Left lung (tissue), 10 donors: Measurements from ENCODE around the gene OTOP3. TPM values are rescaled to one million over a fixed set of nuclear protein-coding genes. Genes with fewer than 3 reads are reported as not detected.
A peak's percentile ranks its signal among the peaks of the same experiment; 100 is the strongest.

ENCODE experiments used
- ATAC-seq: fragments of 200-7000 bp; cut with Tn5 transposase; one replicate; pipeline ENCODE4 v1.9.1; 2020; ENCODE audit warnings: moderate library complexity
- DNase-seq, 4 donors: peaks; one replicate each; pipeline ENCODE4 v3.0.0-alpha.2; 2013 to 2020
- H3K27ac ChIP-seq, 2 donors: fragments of 200-600 bp; sonication (generic) in 1 of 2; one replicate each; pipeline versions ENCODE4 v1.5.0 to v1.8.0; 2020 to 2021
- H3K27me3 ChIP-seq, 2 donors: fragments of 200-600 bp; sonication (generic) in 1 of 2; one replicate each; pipeline versions ENCODE4 v1.5.0 to v1.8.0; 2020 to 2021
- H3K36me3 ChIP-seq, 2 donors: fragments of 200-600 bp; sonication (generic) in 1 of 2; one replicate each; pipeline versions ENCODE4 v1.5.0 to v1.8.0; 2020 to 2021
- H3K4me1 ChIP-seq, 2 donors: fragments of 200-600 bp; one replicate each; pipeline ENCODE4 v1.8.0; 2021
- H3K4me3 ChIP-seq, 2 donors: fragments of 200-600 bp; sonication (generic) in 1 of 2; one replicate each; pipeline versions ENCODE4 v1.5.0 to v1.8.0; 2020 to 2021; ENCODE audit warnings: mild to moderate bottlenecking in 1 of 2
- H3K9me3 ChIP-seq, 2 donors: fragments of 200-600 bp; sonication (generic) in 1 of 2; one replicate each; pipeline versions ENCODE4 v1.5.0 to v1.8.0; 2020 to 2021
- CTCF ChIP-seq, 2 donors: fragments of 200-600 bp; sonication (generic) in 1 of 2; IDR thresholded peaks; one replicate each; pipeline versions ENCODE4 v1.5.0 to v1.8.0; 2021; ENCODE audit warnings: antibody characterized with exemption in 2 of 2
- intact Hi-C, 2 donors: fragments of 100-400 bp; cut with DNase I; formaldehyde crosslinking; loops; one replicate each; pipeline versions ENCODE4 v1.11.2 to v1.14.2; 2022
- polyA plus RNA-seq, 6 donors: library from polyadenylated mRNA; unstranded; fragments of 120-200 nt; gene quantifications; one replicate each; pipeline ENCODE4 v1.2.1, GENCODE V29; 2013; ENCODE audit not compliant: insufficient read length in 6 of 6
- total RNA-seq, 2 donors: library from RNA; stranded (reverse); fragmentation: NEBNext Ultra II Directional; extraction: Animal tissue kit (Norgen Biotek cat#: 25700); gene quantifications; one replicate each; pipeline ENCODE4 v1.2.1, GENCODE V29; 2021
- donor health status: DM: no; HTN: yes; CAD: no.
- donor health status: DM: no; HTN: no; CAD: no.

The OTOP3 gene
- total and polyA plus RNA-seq, 8 donors, result not detected

- TF ChIP-seq CTCF (IDR thresholded peaks at IDR 0.05), result no peak
- Histone ChIP-seq H3K4me1 (peaks cover 0 to 17% of the 10 kb centered on the region in 2 donors), H3K4me3 (peak overlapping the region in 1 of 2 donors; percentile 69), H3K27me3 (peaks cover 7 to 53% of the 10 kb centered on the region in 2 donors), H3K27ac (peak overlapping the region; percentile 19 to 58), H3K9me3 (no peaks in the 10 kb centered on the region), H3K36me3 (no peaks in the 10 kb centered on the region)
- DNase-seq, result no peak
- intact Hi-C loops, result no loop called here
- ATAC-seq, result no peak
Measured at GRCh38 chr17:74970395-74970794, 34.7 kb downstream of the OTOP3 start.

GRCh38 chr17:74971069-74971841 lies 35.6 kb downstream of the OTOP3 start:
- ATAC-seq (no peak), DNase-seq (peak in 1 of 4 donors; percentile 33)
- intact Hi-C loops, result no loop called here
- Histone ChIP-seq H3K4me1 (peaks cover 0 to 17% of the 10 kb centered on the region in 2 donors), H3K9me3 (no peaks in the 10 kb centered on the region), H3K36me3 (no peaks in the 10 kb centered on the region), H3K27ac (peak overlapping the region; percentile 46 to 58), H3K4me3 (peak overlapping the region; percentile 41 to 69), H3K27me3 (peaks cover 7 to 55% of the 10 kb centered on the region in 2 donors)
- no peak for TF ChIP-seq CTCF (IDR thresholded peaks at IDR 0.05)

GRCh38 chr17:74971842-74972106 lies 36.1 kb downstream of the OTOP3 start:
- no peak for TF ChIP-seq CTCF (IDR thresholded peaks at IDR 0.05)
- no peaks in the 10 kb centered on the region for H3K9me3 ChIP-seq
- DNase-seq, result no peak
- H3K36me3 ChIP-seq, result no peaks in the 10 kb centered on the region
- H3K27me3 ChIP-seq, result peaks cover 7 to 55% of the 10 kb centered on the region in 2 donors
- H3K4me3 ChIP-seq, result peak overlapping the region; percentile 41 to 69
- no peak for ATAC-seq
- H3K27ac ChIP-seq, result peak overlapping the region; percentile 46 to 58
- H3K4me1 ChIP-seq, result peaks cover 0 to 17% of the 10 kb centered on the region in 2 donors
- intact Hi-C loops, result no loop called here

- peak within 1 kb of the TSS; percentile 41 to 69 for H3K4me3 ChIP-seq
- H3K27ac ChIP-seq, result peak within 1 kb of the TSS; percentile 46 to 58
- no peaks in the 10 kb centered on the region for H3K36me3 ChIP-seq
- peaks cover 0 to 17% of the 10 kb centered on the region in 2 donors for H3K4me1 ChIP-seq
- DNase-seq, result peak in 2 of 4 donors; percentile 57 to 92
- ATAC-seq, result peak; percentile 93
- H3K27me3 ChIP-seq, result peaks cover 7 to 55% of the 10 kb centered on the region in 2 donors
- intact Hi-C loops, result no loop called here
- H3K9me3 ChIP-seq, result no peaks in the 10 kb centered on the region
- no peak for TF ChIP-seq CTCF (IDR thresholded peaks at IDR 0.05)
Measured at GRCh38 chr17:74972107-74972972, 36.6 kb downstream of the OTOP3 start, which contains the start of gene HID1. Gene HID1, minus strand, starts transcription at chr17:74972759. Its CDS starts 103 bp downstream, at chr17:74972656.

- peaks cover 7 to 55% of the 10 kb centered on the region in 2 donors for H3K27me3 ChIP-seq
- peak; percentile 4 for ATAC-seq
- no peak overlapping the region for H3K27ac ChIP-seq
- peaks cover 0 to 17% of the 10 kb centered on the region in 2 donors for H3K4me1 ChIP-seq
- no peak for DNase-seq
- intact Hi-C loops, result no loop called here
- no peaks in the 10 kb centered on the region for H3K36me3 ChIP-seq
- no peak for TF ChIP-seq CTCF (IDR thresholded peaks at IDR 0.05)
- no peaks in the 10 kb centered on the region for H3K9me3 ChIP-seq
- peak overlapping the region; percentile 41 to 69 for H3K4me3 ChIP-seq
Measured at GRCh38 chr17:74972973-74973328, 37.3 kb downstream of the OTOP3 start.
